GM12873 (cell line): ENCODE measurements around the gene PTPRM.

ENCODE experiments used
- TF ChIP-seq, protein P1 (sequence below): IDR thresholded peaks from 2 replicates; pipeline ENCODE4 v1.5.1; 2012; ENCODE audit warnings: low read depth, mild to moderate bottlenecking, moderate library complexity, low read length, control low read depth; ENCODE audit not compliant: insufficient read depth; ENCODE audit errors: missing control alignments

The PTPRM gene

GRCh38 chr18:7720395-7720794, 153.3 kb downstream of the PTPRM start:
- TF ChIP-seq, protein P1, sequence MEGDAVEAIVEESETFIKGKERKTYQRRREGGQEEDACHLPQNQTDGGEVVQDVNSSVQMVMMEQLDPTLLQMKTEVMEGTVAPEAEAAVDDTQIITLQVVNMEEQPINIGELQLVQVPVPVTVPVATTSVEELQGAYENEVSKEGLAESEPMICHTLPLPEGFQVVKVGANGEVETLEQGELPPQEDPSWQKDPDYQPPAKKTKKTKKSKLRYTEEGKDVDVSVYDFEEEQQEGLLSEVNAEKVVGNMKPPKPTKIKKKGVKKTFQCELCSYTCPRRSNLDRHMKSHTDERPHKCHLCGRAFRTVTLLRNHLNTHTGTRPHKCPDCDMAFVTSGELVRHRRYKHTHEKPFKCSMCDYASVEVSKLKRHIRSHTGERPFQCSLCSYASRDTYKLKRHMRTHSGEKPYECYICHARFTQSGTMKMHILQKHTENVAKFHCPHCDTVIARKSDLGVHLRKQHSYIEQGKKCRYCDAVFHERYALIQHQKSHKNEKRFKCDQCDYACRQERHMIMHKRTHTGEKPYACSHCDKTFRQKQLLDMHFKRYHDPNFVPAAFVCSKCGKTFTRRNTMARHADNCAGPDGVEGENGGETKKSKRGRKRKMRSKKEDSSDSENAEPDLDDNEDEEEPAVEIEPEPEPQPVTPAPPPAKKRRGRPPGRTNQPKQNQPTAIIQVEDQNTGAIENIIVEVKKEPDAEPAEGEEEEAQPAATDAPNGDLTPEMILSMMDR: no peak

GRCh38 chr18:7721532-7721931, 154.4 kb downstream of the PTPRM start:
- TF ChIP-seq, protein P1: no peak

DNA sequence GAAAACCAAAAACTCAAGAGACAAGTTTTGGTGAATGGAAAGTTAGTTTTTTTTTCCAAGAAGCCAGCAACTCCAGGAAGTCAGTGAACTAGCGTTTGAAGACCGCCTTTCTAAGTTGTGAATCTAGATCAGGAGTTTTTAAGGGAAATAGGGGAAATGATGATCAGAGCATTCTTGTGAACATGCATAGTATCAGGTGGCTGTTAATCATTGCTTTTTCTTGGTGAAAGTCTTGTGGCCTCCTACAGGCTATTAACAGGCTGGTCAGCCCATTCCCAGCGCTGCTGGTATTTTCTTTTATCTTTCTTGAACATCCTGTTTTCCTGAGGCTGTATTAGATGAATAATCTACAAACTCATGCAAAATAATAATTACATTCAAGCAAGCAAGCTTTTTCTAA, 155.8 kb downstream of the PTPRM start:
- TF ChIP-seq, protein P1: no peak

DNA sequence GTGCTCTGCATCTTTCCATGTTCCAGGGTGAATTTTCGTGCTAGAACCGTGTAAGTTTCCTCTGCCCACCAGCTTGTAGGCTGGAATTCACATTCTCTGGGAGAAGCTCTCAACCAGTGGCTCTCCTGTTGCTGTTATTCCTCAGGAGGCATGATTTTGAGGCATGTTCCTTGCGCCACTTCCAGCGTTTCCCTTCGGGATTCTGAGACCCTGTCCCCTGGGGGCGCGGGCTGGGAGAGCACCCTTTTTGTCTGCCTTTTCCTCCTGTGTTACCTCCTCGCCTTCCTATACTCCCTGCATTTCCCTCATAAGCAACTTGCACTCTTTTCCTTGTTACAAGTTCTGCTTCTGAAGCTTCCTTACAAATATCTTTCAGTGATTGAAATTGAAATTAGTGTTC, 156.4 kb downstream of the PTPRM start:
- TF ChIP-seq, protein P1: no peak

DNA sequence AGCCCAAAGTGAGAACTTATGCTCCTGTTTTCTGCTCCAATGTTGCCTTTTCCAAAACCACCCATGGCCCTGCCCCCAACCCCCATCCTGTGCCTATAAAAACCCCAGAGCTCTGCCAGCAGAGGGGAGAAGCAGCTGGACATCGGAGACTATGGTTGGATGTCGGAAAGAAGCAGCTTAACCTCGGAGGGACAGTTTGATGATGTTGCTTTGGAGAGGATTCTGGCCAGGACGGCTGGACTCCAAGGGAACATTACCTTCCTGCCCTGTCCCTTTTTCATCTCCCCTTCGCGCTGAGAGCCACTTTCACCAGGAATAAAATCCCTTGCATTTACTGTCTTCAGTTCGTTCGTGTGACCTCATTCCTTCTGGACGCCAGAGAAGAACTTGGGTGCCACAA, 158.4 kb downstream of the PTPRM start:
- TF ChIP-seq, protein P1: no peak

DNA sequence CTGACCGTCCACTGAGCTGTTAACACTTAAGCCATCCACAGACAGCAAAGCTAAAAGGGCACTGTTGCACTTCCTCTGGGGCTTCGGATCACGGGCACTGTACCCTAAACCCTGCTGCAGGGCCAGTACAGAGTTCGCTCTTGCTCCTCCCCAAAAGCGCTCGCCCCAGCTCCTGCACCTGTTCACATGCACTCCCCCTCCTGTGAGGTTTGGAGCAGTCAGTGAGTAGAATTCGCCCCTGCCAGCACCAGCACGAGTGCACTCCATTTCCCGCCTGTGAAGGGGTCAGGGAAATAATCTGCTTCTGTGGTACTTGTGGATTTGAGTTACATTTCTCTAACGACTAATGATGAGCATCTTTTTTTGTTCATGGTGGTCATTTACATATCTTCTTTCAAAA, 158.8 kb downstream of the PTPRM start:
- TF ChIP-seq, protein P1: no peak

DNA sequence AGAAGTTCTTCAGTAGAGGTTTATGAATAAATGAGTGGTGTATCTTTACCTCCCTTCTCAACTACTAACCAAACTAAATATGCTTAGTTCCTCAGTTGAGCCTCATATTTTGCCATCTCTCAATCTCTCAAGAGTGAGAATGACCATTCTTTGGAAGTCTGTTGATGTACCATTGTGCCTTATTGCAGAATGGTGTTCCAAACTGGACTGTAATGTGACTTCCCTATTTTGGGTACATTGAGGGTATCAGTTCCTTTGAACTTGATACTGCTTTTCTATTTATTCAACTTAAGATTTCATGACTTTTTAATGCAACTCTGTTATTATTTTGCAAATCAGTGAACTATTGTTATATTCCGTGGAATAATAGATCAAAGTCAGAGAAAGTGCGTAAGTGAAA, 159.4 kb downstream of the PTPRM start:
- TF ChIP-seq, protein P1: no peak

DNA sequence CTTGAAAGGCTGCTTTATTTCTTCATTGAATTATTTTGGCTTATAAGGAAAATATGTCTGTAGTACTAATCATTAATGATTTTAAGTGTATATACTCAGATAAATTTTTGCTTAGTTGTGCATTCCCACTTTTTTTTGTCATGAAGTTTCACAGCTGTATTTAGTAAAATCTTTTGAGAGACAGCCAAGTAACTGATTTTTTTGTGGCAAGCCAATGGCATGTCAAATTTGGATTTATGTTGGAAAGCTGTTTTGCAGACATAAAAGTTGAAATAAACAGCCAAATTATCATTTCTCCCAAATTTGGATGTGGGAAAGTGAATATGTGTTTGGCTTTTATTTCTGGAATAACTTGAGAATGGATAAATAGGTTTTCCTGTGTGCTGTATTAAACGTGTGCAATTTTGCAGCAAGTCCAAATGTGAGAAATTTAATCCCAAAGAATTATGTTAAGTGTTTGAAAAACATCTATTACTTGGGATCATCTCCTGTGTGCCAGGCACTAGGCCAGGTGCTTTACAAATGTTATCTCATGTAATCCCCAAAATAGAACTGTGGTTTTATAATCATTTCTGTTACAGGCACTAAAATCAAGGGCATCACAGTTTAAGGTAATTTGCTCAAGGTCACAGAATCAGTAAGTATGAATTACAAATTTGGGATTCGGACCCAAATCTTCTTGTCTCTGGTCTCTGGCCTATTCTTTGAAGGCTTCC, 160.4 kb downstream of the PTPRM start:
- TF ChIP-seq, protein P1: no peak
